ENCODE data around the gene AFAP1L1.

The AFAP1L1 gene

GRCh38 chr5:149363936-149364335 is 92.3 kb downstream of the AFAP1L1 start:
- H3K4me3 ChIP-seq (ENCODE audit: low read depth, low read length) = no peak overlapping the region
- ChIA-PET CTCF (interaction anchor here (1.1 to 15.5 kb wide), 4 partner anchors 8 to 79 kb away, joined by 3 to 212 read pairs (median 3); no protein-coding TSS in a partner anchor), POLR2A (interaction anchor here (1.0 to 1.7 kb wide), 2 partner anchors 8 to 19 kb away, joined by 3 to 5 read pairs; partner anchors contain the start of gene GRPEL2)
- H3K9me3 ChIP-seq (ENCODE audit: control insufficient read depth, insufficient read depth, low read depth, low read length) = no peaks in the 10 kb centered on the region
- H3K36me3 ChIP-seq (ENCODE audit: control insufficient read depth in 2 of 2, insufficient read depth in 1 of 2, low read length in 2 of 2) = peaks cover 0 to 6% of the 10 kb centered on the region in 2 experiments; a peak in 1 of 3 replicates
- no peak overlapping the region for H3K27ac ChIP-seq (ENCODE audit: extremely low read depth, low read depth, low read length)
- no peaks in the 10 kb centered on the region for H3K4me1 ChIP-seq (ENCODE audit: control insufficient read depth, insufficient read depth, low read length)
- TF ChIP-seq ZNF664 (tag by site-specific recombination; IDR thresholded peaks at IDR 0.05) = no peak
- TF ChIP-seq ZNF48 (tag by site-specific recombination; IDR thresholded peaks at IDR 0.05) = no peak
- no peak for TF ChIP-seq ZSCAN18 (tag by site-specific recombination; IDR thresholded peaks at IDR 0.05)
- TF ChIP-seq ZNF175 (tag by site-specific recombination; IDR thresholded peaks at IDR 0.05) = no peak

- Histone ChIP-seq H3K4me1 (ENCODE audit: control insufficient read depth, insufficient read depth, low read length) (no peaks in the 10 kb centered on the region), H3K4me3 (ENCODE audit: low read depth, low read length) (no peak overlapping the region), H3K9me3 (ENCODE audit: control insufficient read depth, insufficient read depth, low read depth, low read length) (no peaks in the 10 kb centered on the region), H3K36me3 (ENCODE audit: control insufficient read depth in 2 of 2, insufficient read depth in 1 of 2, low read length in 2 of 2) (peaks cover 0 to 6% of the 10 kb centered on the region in 2 experiments; a peak in 1 of 3 replicates), H3K27ac (ENCODE audit: extremely low read depth, low read depth, low read length) (no peak overlapping the region)
- POLR2A ChIA-PET = interaction anchor here (0.5 to 1.7 kb wide), 2 partner anchors 7 to 23 kb away, joined by 4 to 5 read pairs; no protein-coding TSS in a partner anchor
- TF ChIP-seq TCF7L2 (IDR thresholded peaks at IDR 0.05; ENCODE audit: borderline replicate concordance, low read depth, low read length) = no peak
- no peak for TF ChIP-seq ZNF18 (tag by site-specific recombination; IDR thresholded peaks at IDR 0.05)
- CTCF ChIA-PET = interaction anchor here (0.6 to 15.5 kb wide), 4 partner anchors 17 to 144 kb away, joined by 3 to 212 read pairs (median 4); no protein-coding TSS in a partner anchor
These were observed 93.1 kb downstream of the AFAP1L1 start for GRCh38 chr5:149364719-149365118.

GRCh38 chr5:149365418-149365817 is 93.8 kb downstream of the AFAP1L1 start:
- POLR2A ChIA-PET = interaction anchor here (2.9 kb wide), 1 partner anchor 8 kb away, joined by 17 read pairs; the partner anchor contains the start of gene PCYOX1L
- CTCF ChIA-PET = interaction anchor here (0.7 to 15.5 kb wide), 6 partner anchors 8 to 111 kb away, joined by 3 to 212 read pairs (median 22); partner anchors contain the start of gene PCYOX1L
- H3K27ac ChIP-seq (ENCODE audit: extremely low read depth, low read depth, low read length) = no peak overlapping the region
- no peak for TF ChIP-seq ZBTB26 (tag by site-specific recombination; optimal IDR thresholded peaks at IDR 0.05)
- TF ChIP-seq ZBTB1 (tag by site-specific recombination; IDR thresholded peaks at IDR 0.05) = no peak
- no peak for TF ChIP-seq GLI2 (tag by site-specific recombination; IDR thresholded peaks at IDR 0.05; ENCODE audit: borderline replicate concordance, low read depth)
- no peak for TF ChIP-seq KLF17 (tag by site-specific recombination; IDR thresholded peaks at IDR 0.05)
- no peak for TF ChIP-seq ZNF362 (tag by site-specific recombination; IDR thresholded peaks at IDR 0.05)
- TF ChIP-seq ZNF654 (tag by site-specific recombination; IDR thresholded peaks at IDR 0.05; ENCODE audit: low read depth) = no peak
- TF ChIP-seq ZNF211 (tag by site-specific recombination; IDR thresholded peaks at IDR 0.05; ENCODE audit: low read depth) = no peak
- no peak for TF ChIP-seq ZNF214 (tag by site-specific recombination; IDR thresholded peaks at IDR 0.05; ENCODE audit: borderline replicate concordance)
- no peak for TF ChIP-seq GLI4 (tag by site-specific recombination; IDR thresholded peaks at IDR 0.05)
- no peak for TF ChIP-seq ZNF426 (tag by site-specific recombination; IDR thresholded peaks at IDR 0.05)
- TF ChIP-seq ZNF148 (tag by site-specific recombination; IDR thresholded peaks at IDR 0.05; ENCODE audit: borderline replicate concordance) = no peak
- no peak for TF ChIP-seq ZNF335 (tag by site-specific recombination; conservative IDR thresholded peaks at IDR 0.05)
- H3K4me1 ChIP-seq (ENCODE audit: control insufficient read depth, insufficient read depth, low read length) = no peaks in the 10 kb centered on the region
- H3K9me3 ChIP-seq (ENCODE audit: control insufficient read depth, insufficient read depth, low read depth, low read length) = no peaks in the 10 kb centered on the region
- no peak overlapping the region for H3K4me3 ChIP-seq (ENCODE audit: low read depth, low read length)
- H3K36me3 ChIP-seq (ENCODE audit: control insufficient read depth in 2 of 2, insufficient read depth in 1 of 2, low read length in 2 of 2) = peaks cover 0 to 6% of the 10 kb centered on the region in 2 experiments; a peak in 1 of 3 replicates

Measured in HEK293 (cell line).